Aorta (tissue), 5 donors: ENCODE results near the gene ZNF70. TPM values are rescaled to one million over a fixed set of nuclear protein-coding genes. Genes with fewer than 3 reads are reported as not detected.

Experiments used
- ATAC-seq: fragments of 200-7000 bp; cut with Tn5 transposase; one replicate; pipeline ENCODE4 v1.9.1; 2022; ENCODE audit warnings: moderate library complexity; ENCODE audit not compliant: low FRiP score
- DNase-seq, 2 donors: peaks; one replicate each; pipeline ENCODE4 v3.0.0-alpha.2; 2020
- H3K27ac ChIP-seq, 2 donors: one replicate each; pipeline ENCODE4 v1.5.1; 2013; ENCODE audit warnings: low read length in 2 of 2, mild to moderate bottlenecking in 2 of 2, moderate library complexity in 2 of 2, control low read depth in 1 of 2, inconsistent platforms in 1 of 2, low read depth in 1 of 2
- H3K27me3 ChIP-seq, 2 donors: one replicate each; pipeline ENCODE4 v1.6.1; 2013; ENCODE audit warnings: control low read depth in 1 of 2, low read length in 1 of 2, mild to moderate bottlenecking in 1 of 2, moderate library complexity in 1 of 2; ENCODE audit not compliant: insufficient read depth in 2 of 2, control insufficient read depth in 1 of 2
- H3K36me3 ChIP-seq, 2 donors: one replicate each; pipeline ENCODE4 v1.6.1; 2013; ENCODE audit warnings: control low read depth in 1 of 2, low read length in 1 of 2, mild to moderate bottlenecking in 1 of 2; ENCODE audit not compliant: insufficient read depth in 2 of 2, control insufficient read depth in 1 of 2
- H3K4me1 ChIP-seq, 2 donors: one replicate each; pipeline ENCODE4 v1.6.1; 2013; ENCODE audit warnings: low read length in 2 of 2, control low read depth in 1 of 2, mild to moderate bottlenecking in 1 of 2, moderate library complexity in 1 of 2; ENCODE audit not compliant: insufficient read depth in 2 of 2, control insufficient read depth in 1 of 2
- H3K4me3 ChIP-seq, 2 donors: one replicate each; pipeline ENCODE4 v1.5.1; 2013; ENCODE audit warnings: low read length in 2 of 2, control low read depth in 1 of 2, mild to moderate bottlenecking in 1 of 2
- H3K9me3 ChIP-seq: one replicate; pipeline ENCODE4 v1.6.1; 2013; ENCODE audit warnings: mild to moderate bottlenecking, low read length; ENCODE audit not compliant: control insufficient read depth
- WGBS, 2 donors: extraction: QIAGEN DNeasy Blood & Tissue Kit; methylation state at CpG; one replicate each; pipeline ENCODE4 v1.1.7; 2013; 5-methylcytosine and 5-hydroxymethylcytosine counted together
- intact Hi-C, 2 donors: fragments of 100-400 bp; cut with DNase I; formaldehyde crosslinking; loops; one replicate each; pipeline versions ENCODE4 v1.14.2 to v1.15.0; 2022
- polyA plus RNA-seq, 2 donors: library from polyadenylated mRNA; stranded (reverse); fragments of 200-250 nt; gene quantifications; one replicate each; pipeline ENCODE4 v1.2.3, GENCODE V29; 2013
- total RNA-seq, 2 donors: library from RNA; stranded (reverse); fragmentation: NEBNext Ultra II Directional; extraction: Animal tissue kit (Norgen Biotek cat#: 25700); gene quantifications; one replicate each; pipeline ENCODE4 v1.2.1, GENCODE V29; 2021
- donor health status: healthy with polysubstance abuse.
- donor health status: Bipolar disorder and iron deficiency.
- donor health status: DM: no; HTN: no; CAD: no.
- donor health status: DM: no; HTN: no; CAD: no.
- donor health status: DM: yes; HTN: yes; CAD: no.

Gene ZNF70
- total and polyA plus RNA-seq, 4 donors: 1.4 to 14.0 (median 6.7) TPM

DNA sequence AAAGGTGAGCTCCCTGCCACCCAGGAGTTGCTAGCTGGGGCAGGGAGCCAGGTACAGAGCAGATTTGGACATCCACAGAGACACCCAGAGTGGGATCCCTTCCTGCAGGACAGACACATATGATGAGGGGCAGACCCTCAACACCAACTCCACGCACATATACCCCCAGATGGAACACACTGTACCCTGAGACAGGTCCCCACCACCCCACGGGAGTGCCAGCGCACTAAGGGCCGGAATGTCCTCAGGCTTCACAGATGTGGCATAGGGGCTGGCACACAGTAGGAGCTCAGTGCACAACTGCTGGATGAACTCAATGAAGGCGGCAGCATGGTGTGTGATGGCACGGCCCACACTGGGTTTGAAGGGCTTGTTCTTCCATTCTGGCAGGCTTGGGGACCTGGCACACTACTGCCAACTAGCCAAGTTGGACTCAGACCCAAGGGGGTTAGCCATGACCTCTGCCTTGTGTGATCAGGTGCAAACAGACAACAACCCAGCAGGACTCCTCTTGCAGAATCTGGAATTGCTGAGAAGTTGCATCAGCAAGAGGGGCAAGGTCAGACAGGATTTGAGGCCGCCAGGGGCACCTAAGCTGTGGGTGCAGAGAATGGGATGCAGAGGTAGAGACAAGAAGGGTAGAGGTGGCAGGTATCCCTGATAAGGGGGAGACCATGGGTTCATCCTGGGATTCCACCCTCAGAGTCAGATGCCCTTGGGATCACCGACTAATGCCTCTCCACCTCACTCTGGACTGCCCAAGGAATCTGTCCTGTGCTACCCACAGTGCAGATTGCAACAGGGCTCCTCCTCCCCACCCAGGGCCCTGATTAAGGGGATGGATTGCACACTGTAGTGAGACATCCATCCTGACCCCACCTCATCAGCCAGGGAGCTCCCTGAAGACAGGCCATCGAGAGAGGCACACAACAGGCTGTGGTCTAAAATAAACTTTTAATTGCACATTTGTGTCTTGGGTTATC lies 14.3 kb upstream of the ZNF70 start:
- intact Hi-C loops: loop anchor here in 1 of 2 donors (5.0 to 10.0 kb wide), 2 partner anchors 82 to 190 kb away; no protein-coding TSS in a partner anchor
- 93 to 95% methylated on average over 9 of the region's 9 CpGs for WGBS, 2 donors

GRCh38 chr22:23763954-23764353 lies 13.0 kb upstream of the ZNF70 start:
- intact Hi-C loops: loop anchor here in 1 of 2 donors (10.0 kb wide), 1 partner anchor 191 kb away; no protein-coding TSS in a partner anchor
- 58 to 59% methylated on average over 7 of the region's 7 CpGs for WGBS, 2 donors
- Histone ChIP-seq H3K36me3 (no peaks in the 10 kb centered on the region), H3K4me1 (no peaks in the 10 kb centered on the region), H3K27me3 (no peaks in the 10 kb centered on the region), H3K9me3 (no peaks in the 10 kb centered on the region), H3K27ac (no peak overlapping the region), H3K4me3 (no peak overlapping the region)
- ATAC-seq (no peak), DNase-seq (no peak)

More for the DNA sequence above, 14.3 kb upstream of the ZNF70 start:
- Histone ChIP-seq H3K9me3 (no peaks in the 10 kb centered on the region), H3K36me3 (no peaks in the 10 kb centered on the region), H3K4me1 (no peaks in the 10 kb centered on the region), H3K27ac (no peak overlapping the region), H3K27me3 (no peaks in the 10 kb centered on the region), H3K4me3 (no peak overlapping the region)
- ATAC-seq (no peak), DNase-seq (no peak)

DNA sequence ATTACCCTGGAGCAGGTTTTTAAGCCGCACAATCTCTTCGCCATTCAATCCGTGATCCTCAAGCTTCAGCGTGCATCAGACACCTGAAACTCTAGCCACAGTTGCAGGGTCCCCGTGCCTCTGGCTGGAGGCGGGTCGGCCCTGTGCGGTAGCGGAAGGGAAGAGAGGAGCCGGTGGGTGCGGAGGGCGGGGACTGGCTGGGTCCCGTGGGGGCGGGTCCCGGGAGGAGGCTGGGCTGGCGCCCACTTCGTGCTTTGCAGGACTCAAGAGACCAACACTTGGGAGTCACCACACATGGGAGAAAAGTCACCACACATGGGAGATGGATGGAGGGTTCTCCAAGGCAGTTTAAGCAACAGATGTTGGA lies 12.7 kb upstream of the ZNF70 start:
- no peaks in the 10 kb centered on the region for H3K4me1 ChIP-seq
- 17 to 25% methylated on average over 14 to 17 of the region's 17 CpGs for whole genome bisulfite sequencing, 2 donors
- no peak overlapping the region for H3K27ac ChIP-seq
- no peaks in the 10 kb centered on the region for H3K9me3 ChIP-seq
- H3K36me3 ChIP-seq: no peaks in the 10 kb centered on the region
- ATAC-seq: no peak
- DNase-seq: peak; percentile 80 to 86
- no peak overlapping the region for H3K4me3 ChIP-seq
- intact Hi-C loops: loop anchor here in 1 of 2 donors (10.0 kb wide), 1 partner anchor 191 kb away; no protein-coding TSS in a partner anchor
- no peaks in the 10 kb centered on the region for H3K27me3 ChIP-seq

- intact Hi-C loops: loop anchor here in 1 of 2 donors (10.0 kb wide), 1 partner anchor 192 kb away; no protein-coding TSS in a partner anchor
- Histone ChIP-seq H3K4me3 (no peak within 1 kb of the TSS), H3K9me3 (no peaks in the 10 kb centered on the region), H3K4me1 (no peaks in the 10 kb centered on the region), H3K36me3 (no peaks in the 10 kb centered on the region), H3K27ac (no peak within 1 kb of the TSS), H3K27me3 (no peaks in the 10 kb centered on the region)
- WGBS, 2 donors: 37 to 43% methylated on average over 19 to 23 of the region's 23 CpGs
- no peak for ATAC-seq
- no peak for DNase-seq
Measured at GRCh38 chr22:23762842-23763578, 12.1 kb upstream of the ZNF70 start, which contains the start of gene C22orf15. Gene C22orf15 (plus strand): TSS chr22:23762990. CDS start chr22:23763307, 317 bp downstream.

DNA sequence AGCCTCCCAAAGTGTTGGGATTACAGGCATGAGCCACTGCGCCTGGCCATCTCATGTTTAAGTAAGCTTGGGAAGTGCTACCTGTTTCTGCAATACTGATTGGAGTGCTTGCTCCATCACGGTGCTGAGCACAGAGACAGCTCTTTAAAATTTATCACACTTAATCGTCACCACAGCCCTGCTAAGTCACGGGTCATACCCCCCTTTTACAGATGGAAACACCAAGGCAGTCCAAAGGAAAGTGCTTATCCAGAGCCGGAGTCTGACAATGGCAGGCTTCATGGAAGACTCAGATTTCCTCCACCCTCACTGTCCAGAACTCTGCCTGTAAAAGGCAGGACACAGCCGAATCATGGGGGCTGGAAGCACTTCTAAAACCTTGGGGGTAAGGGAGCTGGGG lies 9.1 kb upstream of the ZNF70 start:
- Histone ChIP-seq H3K4me1 (no peaks in the 10 kb centered on the region), H3K4me3 (no peak overlapping the region), H3K27ac (no peak overlapping the region), H3K27me3 (no peaks in the 10 kb centered on the region), H3K36me3 (no peaks in the 10 kb centered on the region), H3K9me3 (no peaks in the 10 kb centered on the region)
- DNase-seq: no peak
- no peak for ATAC-seq
- WGBS, 2 donors: 82 to 86% methylated on average over 6 of the region's 6 CpGs
- intact Hi-C loops: loop anchor here in 1 of 2 donors (10.0 kb wide), 1 partner anchor 195 kb away; no protein-coding TSS in a partner anchor

- no peak for DNase-seq
- intact Hi-C loops: no loop called here
- ATAC-seq: no peak
- H3K4me1 ChIP-seq: no peaks in the 10 kb centered on the region
- no peaks in the 10 kb centered on the region for H3K27me3 ChIP-seq
- no peak overlapping the region for H3K27ac ChIP-seq
- no peak overlapping the region for H3K4me3 ChIP-seq
- H3K9me3 ChIP-seq: no peaks in the 10 kb centered on the region
- 86 to 98% methylated on average over 4 of the region's 4 CpGs for WGBS, 2 donors
- H3K36me3 ChIP-seq: no peaks in the 10 kb centered on the region
Measured at GRCh38 chr22:23759566-23759965, 8.7 kb upstream of the ZNF70 start.

GRCh38 chr22:23756891-23757290 lies 6.0 kb upstream of the ZNF70 start:
- Histone ChIP-seq H3K36me3 (no peaks in the 10 kb centered on the region), H3K27me3 (no peaks in the 10 kb centered on the region), H3K4me3 (no peak overlapping the region), H3K27ac (no peak overlapping the region), H3K9me3 (no peaks in the 10 kb centered on the region), H3K4me1 (no peaks in the 10 kb centered on the region)
- ATAC-seq (no peak), DNase-seq (no peak)
- intact Hi-C loops: no loop called here
- 56 to 73% methylated on average over 4 of the region's 4 CpGs for WGBS, 2 donors

DNA sequence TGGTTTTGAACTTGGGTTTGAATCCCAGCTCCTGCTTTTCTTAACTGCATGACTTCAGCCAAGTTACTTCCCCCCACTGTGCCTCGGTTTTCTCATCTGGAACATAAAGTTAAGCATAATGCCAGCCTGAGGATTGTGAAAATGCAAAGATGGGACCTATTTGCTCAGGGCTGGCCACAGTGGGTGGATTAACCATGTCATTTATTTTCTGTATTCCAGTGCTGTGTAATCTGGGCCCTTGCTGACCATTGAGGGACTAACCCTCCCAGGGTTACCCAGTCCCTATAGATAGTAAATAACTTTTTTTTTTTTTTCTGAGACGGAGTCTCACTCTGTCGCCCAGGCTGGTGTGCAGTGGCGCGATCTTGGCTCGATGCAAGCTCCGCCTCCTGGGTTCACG lies 4.8 kb upstream of the ZNF70 start:
- intact Hi-C loops: no loop called here

More for the DNA sequence above, 4.8 kb upstream of the ZNF70 start:
- Histone ChIP-seq H3K4me1 (no peaks in the 10 kb centered on the region), H3K9me3 (no peaks in the 10 kb centered on the region), H3K36me3 (no peaks in the 10 kb centered on the region), H3K27me3 (no peaks in the 10 kb centered on the region), H3K4me3 (no peak overlapping the region), H3K27ac (no peak overlapping the region)
- no peak for ATAC-seq
- no peak for DNase-seq
- 72 to 88% methylated on average over 8 of the region's 8 CpGs for WGBS, 2 donors
